Measurements from ENCODE around the gene DNAH17.

GRCh38 chr17:78523934-78524655 is 53.1 kb downstream of the DNAH17 start:
- TF ChIP-seq, protein P1, sequence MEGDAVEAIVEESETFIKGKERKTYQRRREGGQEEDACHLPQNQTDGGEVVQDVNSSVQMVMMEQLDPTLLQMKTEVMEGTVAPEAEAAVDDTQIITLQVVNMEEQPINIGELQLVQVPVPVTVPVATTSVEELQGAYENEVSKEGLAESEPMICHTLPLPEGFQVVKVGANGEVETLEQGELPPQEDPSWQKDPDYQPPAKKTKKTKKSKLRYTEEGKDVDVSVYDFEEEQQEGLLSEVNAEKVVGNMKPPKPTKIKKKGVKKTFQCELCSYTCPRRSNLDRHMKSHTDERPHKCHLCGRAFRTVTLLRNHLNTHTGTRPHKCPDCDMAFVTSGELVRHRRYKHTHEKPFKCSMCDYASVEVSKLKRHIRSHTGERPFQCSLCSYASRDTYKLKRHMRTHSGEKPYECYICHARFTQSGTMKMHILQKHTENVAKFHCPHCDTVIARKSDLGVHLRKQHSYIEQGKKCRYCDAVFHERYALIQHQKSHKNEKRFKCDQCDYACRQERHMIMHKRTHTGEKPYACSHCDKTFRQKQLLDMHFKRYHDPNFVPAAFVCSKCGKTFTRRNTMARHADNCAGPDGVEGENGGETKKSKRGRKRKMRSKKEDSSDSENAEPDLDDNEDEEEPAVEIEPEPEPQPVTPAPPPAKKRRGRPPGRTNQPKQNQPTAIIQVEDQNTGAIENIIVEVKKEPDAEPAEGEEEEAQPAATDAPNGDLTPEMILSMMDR (IDR thresholded peaks at IDR 0.05) = no peak
- TF ChIP-seq EZH2 (IDR thresholded peaks at IDR 0.05) (no peak), EZH2phosphoT487 (IDR thresholded peaks at IDR 0.05) (no peak)
